Stimulated activated CD4-positive, alpha-beta T cell treated with anti-CD3 and anti-CD28 coated beads, Interleukin-2, amount 100 ng/mL, for 24 hours (primary cell): ENCODE results near the gene CCDC8.
"Not testable (repeated sequence)": the region's sequence is repeated elsewhere in the genome, so short reads cannot be mapped to it uniquely, and the experiment has no call there.

ENCODE experiments used
- DNase-seq, 2 donors: peaks; one replicate each; pipeline ENCODE4 v3.0.0-alpha.2; 2020

The CCDC8 gene

GRCh38 chr19:46413262-46414031 is at the start of gene CCDC8:
TSS of gene CCDC8 (minus strand) at chr19:46413564. CDS start at chr19:46412810, 754 bp downstream.
- no peak for DNase-seq

DNA sequence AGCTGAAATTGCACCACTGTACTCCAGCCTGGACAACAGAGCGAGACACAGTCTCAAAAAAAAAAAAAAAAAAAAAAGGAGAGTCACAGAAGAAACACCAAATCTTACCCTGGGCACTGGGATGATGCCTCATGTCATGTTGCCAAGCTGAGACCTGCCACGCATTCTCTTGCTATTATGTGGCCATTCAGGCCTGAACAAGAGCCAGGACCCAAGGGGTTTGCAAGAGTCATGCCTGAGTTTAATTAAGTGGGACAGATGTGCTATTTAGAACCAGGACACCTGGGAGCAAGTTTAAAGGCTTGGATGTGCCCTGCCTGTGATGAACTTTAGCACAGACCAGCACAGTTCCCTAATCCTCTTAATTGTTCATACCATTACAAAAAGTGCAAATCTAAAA is 48.2 kb upstream of the CCDC8 start:
- no peak for DNase-seq

- DNase-seq: no peak
Measured at GRCh38 chr19:46460981-46461380, 47.6 kb upstream of the CCDC8 start.

DNA sequence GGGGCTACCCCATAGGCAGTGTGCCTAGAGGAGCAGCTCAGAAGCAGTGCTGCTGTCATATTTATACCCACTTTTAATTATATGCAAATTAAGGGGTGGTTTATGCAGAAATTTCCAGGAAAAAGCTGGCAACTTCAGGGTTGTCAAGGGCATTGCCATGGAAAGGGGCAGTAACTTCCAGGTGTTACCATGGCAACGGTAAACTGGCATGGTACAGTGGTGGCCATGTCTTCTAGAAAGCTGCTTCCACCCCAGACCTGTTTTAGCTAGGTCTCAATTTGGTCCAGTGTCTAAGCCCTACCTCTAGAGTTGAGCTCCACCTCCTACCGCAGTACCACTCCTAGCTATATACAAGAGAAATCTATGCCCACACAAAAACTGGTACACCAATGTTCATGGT is 46.7 kb upstream of the CCDC8 start:
- no peak for DNase-seq

DNA sequence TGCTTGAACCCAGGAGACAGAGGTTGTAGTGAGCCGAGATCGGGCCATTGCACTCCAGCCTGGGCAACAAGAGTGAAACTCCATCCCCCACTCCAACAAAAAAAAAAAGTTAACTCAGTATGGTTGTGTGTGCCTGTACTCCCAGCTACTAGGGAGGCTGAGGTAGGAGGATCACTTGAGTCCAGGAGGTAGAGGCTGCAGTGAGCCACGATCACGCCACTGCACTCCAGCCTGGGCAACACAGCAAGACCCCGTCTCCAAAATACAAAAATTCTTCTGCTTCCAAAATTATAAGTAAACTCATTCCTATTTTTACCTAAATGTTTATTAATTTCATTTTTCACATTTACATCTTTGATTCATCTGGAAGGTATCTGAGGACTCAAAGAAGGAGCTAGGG is 43.6 kb upstream of the CCDC8 start:
- DNase-seq: no peak

GRCh38 chr19:46454244-46454643 is 40.9 kb upstream of the CCDC8 start:
- DNase-seq: no peak

- DNase-seq: no peak
Measured at GRCh38 chr19:46453661-46454060, 40.3 kb upstream of the CCDC8 start.

GRCh38 chr19:46452186-46452585 is 38.8 kb upstream of the CCDC8 start:
- no peak for DNase-seq

- DNase-seq: no peak
Measured at GRCh38 chr19:46451352-46451751, 38.0 kb upstream of the CCDC8 start.

GRCh38 chr19:46450737-46451136 is 37.4 kb upstream of the CCDC8 start:
- DNase-seq: no peak

DNA sequence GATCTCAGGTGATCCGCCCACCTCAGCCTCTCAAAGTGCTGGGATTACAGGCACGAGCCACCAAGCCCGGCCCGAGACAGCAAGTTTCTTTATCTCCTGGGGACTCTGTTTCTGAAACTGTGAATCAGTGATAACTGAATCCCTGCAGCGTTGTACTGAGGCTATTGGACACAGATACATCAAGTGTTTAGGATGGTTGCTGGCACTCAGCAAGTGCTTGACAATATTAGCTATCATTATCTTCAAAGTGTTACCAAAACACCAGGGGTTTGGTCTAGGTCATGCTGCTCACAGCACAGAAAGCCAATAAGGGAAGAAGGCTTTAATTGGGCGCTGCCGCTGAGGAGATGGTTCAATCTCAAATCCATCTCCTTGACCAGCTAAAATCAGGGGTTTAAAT is 35.9 kb upstream of the CCDC8 start:
- DNase-seq: no peak

DNA sequence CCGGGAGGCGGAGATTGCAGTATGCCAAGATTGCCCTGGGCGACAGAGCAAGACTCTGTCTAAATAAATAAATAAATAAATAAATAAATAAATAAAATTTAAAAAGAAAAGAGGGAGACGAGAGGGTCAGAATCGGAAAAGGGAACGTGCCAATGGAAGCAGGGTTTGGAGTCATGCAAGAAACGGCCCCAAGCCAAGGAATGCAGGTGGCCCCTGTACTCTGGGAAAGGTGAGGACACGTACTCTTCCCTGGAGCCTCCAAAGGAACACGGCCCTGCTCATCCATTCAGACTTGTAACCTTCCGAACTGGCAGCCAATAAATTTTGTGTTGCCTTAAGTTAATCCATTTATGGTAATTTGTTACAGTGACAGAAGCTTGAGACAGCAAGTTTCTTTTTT is 35.2 kb upstream of the CCDC8 start:
- no peak for DNase-seq

DNA sequence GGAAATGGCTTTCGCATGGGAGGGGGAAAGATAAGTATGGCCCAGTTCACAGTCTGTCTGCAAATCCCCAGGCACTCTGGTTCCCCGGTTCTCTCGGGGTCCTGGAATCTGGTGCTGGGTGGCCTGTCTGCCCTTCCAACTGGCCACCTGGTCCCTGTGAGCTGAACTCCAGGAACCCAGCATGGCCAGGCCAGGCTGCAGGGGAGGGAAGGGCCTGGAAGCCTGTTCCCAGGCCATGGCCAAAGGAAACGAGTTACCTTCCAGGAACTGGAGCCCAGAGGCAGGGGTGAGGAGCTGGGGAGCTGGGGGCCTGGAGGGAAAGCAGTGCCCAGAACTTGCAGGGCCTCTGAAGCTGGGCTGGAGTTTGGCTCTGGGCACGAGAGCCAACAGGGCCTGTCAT is 34.5 kb upstream of the CCDC8 start:
- no peak for DNase-seq

- no peak for DNase-seq
Measured at GRCh38 chr19:46447006-46447405, 33.6 kb upstream of the CCDC8 start.

- no peak for DNase-seq
Measured at GRCh38 chr19:46446021-46446420, 32.7 kb upstream of the CCDC8 start.

- no peak for DNase-seq
Measured at GRCh38 chr19:46442808-46443450, 29.6 kb upstream of the CCDC8 start.

DNA sequence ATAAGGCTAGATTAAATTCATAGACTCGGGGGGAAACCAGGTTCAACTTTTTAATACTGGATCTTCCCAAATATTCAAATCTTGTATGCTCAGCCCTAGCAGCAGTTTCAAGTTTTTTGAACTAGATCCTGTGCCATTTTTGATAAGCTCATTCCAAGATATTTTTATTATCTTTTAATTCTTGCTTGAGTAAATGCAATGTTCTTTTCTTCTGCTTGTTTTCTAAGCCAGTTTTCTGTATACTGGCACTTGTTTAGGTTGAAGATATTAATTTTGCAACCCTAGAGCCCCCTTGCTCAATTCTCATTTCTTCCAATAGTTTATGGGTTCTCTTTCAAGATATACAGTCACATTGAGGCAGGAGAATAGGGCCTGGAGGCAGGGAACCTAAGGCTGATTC is 28.5 kb upstream of the CCDC8 start:
- DNase-seq: no peak

DNA sequence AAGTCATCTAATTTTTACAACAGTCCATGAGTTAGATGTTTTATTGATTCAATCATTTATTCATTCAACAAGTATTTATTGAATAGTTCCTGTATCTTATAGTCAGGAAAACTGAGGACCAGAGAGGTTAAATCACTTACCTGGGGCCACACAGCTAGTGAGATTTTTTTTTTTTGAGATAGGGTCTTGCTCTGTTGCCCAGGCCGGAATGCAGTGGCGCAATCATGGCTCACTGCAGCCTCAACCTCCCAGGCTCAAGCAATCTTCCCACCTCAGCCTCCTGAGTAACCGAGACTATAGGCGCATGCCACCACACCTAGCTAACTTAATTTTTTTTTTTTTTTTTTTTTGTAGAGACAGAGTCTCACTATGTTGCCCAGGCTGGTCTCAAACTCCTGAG is 22.3 kb upstream of the CCDC8 start:
- DNase-seq: not testable (repeated sequence)

- DNase-seq: no peak
Measured at GRCh38 chr19:46435009-46435408, 21.6 kb upstream of the CCDC8 start.

DNA sequence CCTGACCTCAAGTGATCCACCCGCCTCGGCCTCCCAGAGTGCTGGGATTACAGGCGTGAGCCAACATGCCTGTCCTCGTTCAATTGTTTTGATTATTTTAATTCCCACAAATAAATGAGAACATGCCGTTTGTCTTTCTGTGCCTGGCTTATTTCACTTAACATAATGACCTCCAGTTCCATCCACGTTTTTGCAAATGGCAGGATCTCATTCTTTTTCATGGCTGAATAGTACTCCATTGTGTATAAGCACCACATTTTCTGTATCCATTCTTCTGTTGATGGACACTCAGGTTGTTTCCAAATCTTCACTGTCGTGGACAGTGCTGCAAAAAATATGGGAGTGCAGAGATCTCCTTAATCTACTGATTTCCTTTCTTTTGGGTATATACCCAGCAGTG is 20.1 kb upstream of the CCDC8 start:
- not testable (repeated sequence) for DNase-seq

DNA sequence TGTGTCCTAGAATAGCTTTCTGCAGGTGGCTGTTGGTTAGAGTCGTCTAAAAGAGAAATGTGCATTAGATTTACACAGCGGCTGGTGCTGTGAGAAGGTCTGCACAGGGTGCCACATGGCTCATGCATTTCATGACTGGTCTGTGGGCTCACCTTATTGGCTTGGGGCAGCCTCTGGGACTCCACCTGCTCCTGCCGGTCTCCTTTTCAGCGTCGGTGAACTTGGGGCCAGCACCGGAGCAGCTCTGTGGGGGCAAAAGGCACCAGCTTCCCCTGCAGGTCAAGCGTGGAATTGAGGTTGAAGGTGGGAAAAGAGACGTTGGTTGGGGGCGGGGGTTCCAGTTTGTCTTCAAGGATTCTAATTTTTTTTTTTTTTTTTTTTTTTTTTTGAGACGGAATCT is 18.5 kb upstream of the CCDC8 start:
- DNase-seq: no peak

DNA sequence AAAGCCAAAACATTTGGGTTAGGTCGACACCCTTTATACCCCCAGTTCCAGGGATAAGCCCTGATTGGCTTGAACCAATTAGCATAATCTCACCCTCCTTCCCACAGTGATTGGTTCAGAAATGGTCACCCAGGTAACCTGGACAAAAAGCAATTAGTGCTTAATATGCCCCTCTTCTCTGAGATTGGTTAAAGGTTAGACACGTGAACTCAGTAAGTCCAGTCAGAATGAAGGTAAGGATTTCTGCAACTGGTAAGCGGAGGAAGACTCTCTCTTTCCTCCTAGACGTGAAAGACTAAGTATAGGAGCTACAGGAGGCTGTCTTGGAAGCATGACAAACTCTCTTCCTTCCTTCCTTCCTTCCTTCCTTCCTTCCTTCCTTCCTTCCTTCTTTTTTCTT is 16.6 kb upstream of the CCDC8 start:
- no peak for DNase-seq

DNA sequence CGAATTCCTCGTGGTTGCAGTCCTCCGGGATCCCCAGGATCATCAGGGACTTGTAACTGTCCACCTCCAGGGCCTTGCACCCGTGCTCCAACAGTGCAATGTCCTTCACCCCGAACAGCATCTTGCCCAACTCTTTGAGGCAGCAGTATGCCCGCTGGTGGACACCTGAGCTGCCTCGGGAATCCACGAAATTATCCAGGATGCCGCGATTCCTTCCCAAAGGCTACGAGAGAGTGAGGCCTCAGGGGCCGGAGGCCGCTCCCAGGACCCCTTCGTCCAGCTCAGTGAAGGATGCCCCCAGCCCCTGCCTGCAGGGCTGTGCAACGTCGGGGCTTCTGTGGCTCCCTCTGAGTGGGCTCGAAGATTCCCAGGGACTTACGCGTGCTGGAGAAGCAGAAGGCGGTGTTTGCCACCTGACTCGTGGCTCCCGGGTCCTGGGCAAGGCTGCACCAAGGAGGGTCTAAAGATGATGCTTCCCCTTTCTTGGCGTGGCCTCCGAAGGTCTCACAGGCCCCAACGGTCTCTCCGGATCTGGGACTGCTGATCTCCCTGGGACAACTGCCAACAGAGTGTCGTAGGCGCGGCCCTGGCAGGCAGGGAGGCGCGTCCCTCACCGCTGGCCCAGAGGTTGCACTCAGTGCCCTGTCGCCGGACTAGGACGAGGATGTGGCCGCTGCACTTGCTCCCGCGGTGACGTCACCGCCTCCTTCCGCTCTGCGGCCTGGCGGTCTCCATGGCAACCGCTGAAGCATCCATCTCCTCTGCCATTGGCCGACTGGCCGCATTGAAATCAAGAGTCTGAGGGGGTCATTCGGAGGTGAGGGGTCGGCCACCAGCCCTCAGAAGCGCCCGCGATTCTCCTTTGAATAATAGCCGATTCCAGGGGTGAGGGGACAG is 15.1 kb upstream of the CCDC8 start, which contains the start of gene PNMA8C:
Gene PNMA8C, minus strand, starts transcription at position 698 of the 897 bp plus-strand sequence. Its CDS starts 577 bp downstream, at position 121.
- peak; percentile 46 to 67 for DNase-seq
